NCI-H524 (cell line): Measurements from ENCODE around the gene TAAR5.
A peak's percentile ranks its signal among the peaks of the same experiment; 100 is the strongest.
"Not testable (repeated sequence)": the region's sequence is repeated elsewhere in the genome, so short reads cannot be mapped to it uniquely, and the experiment has no call there.

Experiments
- DNase-seq, 2 experiments: peaks; one replicate each; lab custom pipeline; 2025; lab: John Stamatoyannopoulos, UW

The TAAR5 gene

GRCh38 chr6:132570221-132570777 is 19.2 kb downstream of the TAAR5 start, which contains the start of gene TAAR6:
Gene TAAR6 (plus strand): TSS chr6:132570322. CDS start chr6:132570322, 0 bp downstream.
- no peak for DNase-seq

- DNase-seq, result no peak
Measured at GRCh38 chr6:132569170-132569569, 20.4 kb downstream of the TAAR5 start.

GRCh38 chr6:132568611-132569010 is 20.9 kb downstream of the TAAR5 start:
- DNase-seq, result no peak

- DNase-seq, result no peak
Measured at GRCh38 chr6:132567566-132567965, 22.0 kb downstream of the TAAR5 start.

GRCh38 chr6:132566404-132566803 is 23.1 kb downstream of the TAAR5 start:
- DNase-seq, result no peak

- not testable (repeated sequence) for DNase-seq
Measured at GRCh38 chr6:132560087-132560486, 29.5 kb downstream of the TAAR5 start.

GRCh38 chr6:132552372-132552771 is 37.2 kb downstream of the TAAR5 start, which contains the start of gene TAAR8:
Gene TAAR8 (plus strand): TSS chr6:132552672. CDS start chr6:132552693, 21 bp downstream.
- no peak for DNase-seq

- DNase-seq, result no peak
Measured at GRCh38 chr6:132551214-132551613, 38.3 kb downstream of the TAAR5 start.

- DNase-seq, result peak in 1 of 2 experiments; percentile 62
Measured at GRCh38 chr6:132548746-132549463, 40.6 kb downstream of the TAAR5 start.

- DNase-seq, result no peak
Measured at GRCh38 chr6:132544826-132545225, 44.7 kb downstream of the TAAR5 start.
